SIG-M5 treated with dmso at 0.1 percent for 504 hours (cell line): ENCODE measurements around the gene TEKT5.
A peak's percentile ranks its signal among the peaks of the same experiment; 100 is the strongest.
"Not testable (repeated sequence)": the region's sequence is repeated elsewhere in the genome, so short reads cannot be mapped to it uniquely, and the experiment has no call there.

Experiments used
- DNase-seq: peaks from one replicate; lab custom pipeline; 2025; ENCODE audit not compliant: unreplicated experiment; lab: John Stamatoyannopoulos, UW

Gene TEKT5

GRCh38 chr16:10694830-10695229 lies at the start of gene TEKT5:
TEKT5 (minus strand) TSS chr16:10694930; CDS start chr16:10694873, 57 bp downstream.
- DNase-seq, result no peak

- DNase-seq, result peak; percentile 92
Measured at GRCh38 chr16:10743610-10744369, 49.1 kb upstream of the TEKT5 start, which contains the start of gene NUBP1. NUBP1 (plus strand) TSS chr16:10743842; CDS start chr16:10743864, 22 bp downstream.

- no peak for DNase-seq
Measured at GRCh38 chr16:10743227-10743609, 48.5 kb upstream of the TEKT5 start.

- no peak for DNase-seq
Measured at GRCh38 chr16:10741844-10742243, 47.1 kb upstream of the TEKT5 start.

GRCh38 chr16:10741249-10741648 lies 46.5 kb upstream of the TEKT5 start:
- not testable (repeated sequence) for DNase-seq

- no peak for DNase-seq
Measured at GRCh38 chr16:10740845-10741208, 46.1 kb upstream of the TEKT5 start.

- DNase-seq, result no peak
Measured at GRCh38 chr16:10740000-10740844, 45.5 kb upstream of the TEKT5 start.

GRCh38 chr16:10738231-10739077 lies 43.7 kb upstream of the TEKT5 start:
- peak; percentile 62 for DNase-seq

- DNase-seq, result peak; percentile 78
Measured at GRCh38 chr16:10737068-10737625, 42.4 kb upstream of the TEKT5 start.

GRCh38 chr16:10731790-10732189 lies 37.1 kb upstream of the TEKT5 start:
- DNase-seq, result no peak

GRCh38 chr16:10729104-10730048 lies 34.6 kb upstream of the TEKT5 start:
- DNase-seq, result peak; percentile 29

GRCh38 chr16:10728003-10728887 lies 33.5 kb upstream of the TEKT5 start:
- DNase-seq, result no peak

- no peak for DNase-seq
Measured at GRCh38 chr16:10708969-10709368, 14.2 kb upstream of the TEKT5 start.

- DNase-seq, result no peak
Measured at GRCh38 chr16:10699756-10700155, 5.0 kb upstream of the TEKT5 start.

GRCh38 chr16:10694306-10694705 lies 424 bp downstream of the TEKT5 start:
- DNase-seq, result no peak

- DNase-seq, result no peak
Measured at GRCh38 chr16:10693889-10694288, 841 bp downstream of the TEKT5 start.

- DNase-seq, result no peak
Measured at GRCh38 chr16:10692470-10692869, 2.3 kb downstream of the TEKT5 start.

- DNase-seq, result no peak
Measured at GRCh38 chr16:10688726-10689125, 6.0 kb downstream of the TEKT5 start.

- peak; percentile 16 for DNase-seq
Measured at GRCh38 chr16:10688291-10688690, 6.4 kb downstream of the TEKT5 start.
